Kidney (tissue), 14 donors: ENCODE measurements around the gene AADAC. TPM values are rescaled to one million over a fixed set of nuclear protein-coding genes. Genes with fewer than 3 reads are reported as not detected.

Experiments
- DNase-seq, 5 donors: peaks; one replicate each; pipeline ENCODE4 v3.0.0-alpha.2; 2013 to 2020
- FAIRE-seq: peaks from 2 replicates; lab custom pipeline; 2012; peaks lifted over from hg19 to GRCh38; lab: Jason Lieb, UNC
- H3K27ac ChIP-seq, 2 donors: one replicate each; pipeline ENCODE4 v1.7.0; 2013; ENCODE audit warnings: low read depth in 2 of 2, low read length in 2 of 2, inconsistent platforms in 1 of 2
- H3K27me3 ChIP-seq: one replicate; pipeline ENCODE4 v1.7.1; 2013; ENCODE audit warnings: low read length, inconsistent platforms; ENCODE audit not compliant: control insufficient read depth, insufficient read depth
- H3K36me3 ChIP-seq, 3 donors: one replicate each; pipeline versions ENCODE4 v1.7.0 to v1.7.1; 2013; ENCODE audit warnings: low read length in 3 of 3, control low read depth in 1 of 3, inconsistent platforms in 1 of 3; ENCODE audit not compliant: insufficient read depth in 3 of 3, control insufficient read depth in 2 of 3
- H3K4me1 ChIP-seq, 3 donors: one replicate each; pipeline versions ENCODE4 v1.7.0 to v1.7.1; 2013; ENCODE audit warnings: low read length in 3 of 3, inconsistent platforms in 1 of 3, low read depth in 1 of 3; ENCODE audit not compliant: control insufficient read depth in 2 of 3, insufficient read depth in 2 of 3
- H3K4me3 ChIP-seq, 3 donors: one replicate each; pipeline versions ENCODE4 v1.7.0 to v1.8.1; 2013; ENCODE audit warnings: low read length in 3 of 3, control low read depth in 1 of 3, inconsistent platforms in 1 of 3
- H3K9ac ChIP-seq, 3 donors: one replicate each; pipeline versions ENCODE4 v1.7.0 to v1.7.1; 2013; ENCODE audit warnings: low read length in 3 of 3, control low read depth in 1 of 3, inconsistent platforms in 1 of 3
- H3K9me3 ChIP-seq, 3 donors: one replicate each; pipeline versions ENCODE4 v1.7.0 to v1.7.1; 2013; ENCODE audit warnings: low read length in 3 of 3, control low read depth in 1 of 3, inconsistent platforms in 1 of 3; ENCODE audit not compliant: control insufficient read depth in 2 of 3, insufficient read depth in 1 of 3
- CTCF ChIP-seq: IDR thresholded peaks from 3 replicates; pipeline ENCODE4 v1.5.1; 2012; ENCODE audit warnings: mild to moderate bottlenecking, moderate library complexity, borderline replicate concordance; ENCODE audit not compliant: insufficient read depth; ENCODE audit errors: extremely low read depth
- intact Hi-C: fragments of 100-400 bp; cut with DNase I; formaldehyde crosslinking; loops from one replicate; pipeline ENCODE4 v1.11.1; 2022
- polyA plus RNA-seq: library from polyadenylated mRNA; stranded (reverse); fragments of 350-450 nt; fragmentation: Illumina TruSeq; extraction: RNeasy Lipid Tissue Mini Kit (QIAGEN cat#74804); gene quantifications from one replicate; pipeline ENCODE4 v1.2.3, GENCODE V29; 2014; ENCODE audit warnings: low read depth, low replicate concordance; ENCODE audit not compliant: insufficient read depth
- total RNA-seq: library from RNA; stranded (reverse); fragmentation: NEBNext Ultra II Directional; extraction: Animal tissue kit (Norgen Biotek cat#: 25700); gene quantifications from one replicate; pipeline ENCODE4 v1.2.1, GENCODE V29; 2021
- donor health status: control.
- donor health status: control.
- donor health status: control.
- donor health status: control.
- donor health status: control.
- donor health status: DM: yes; HTN: yes; CAD: no.
- donor health status: Normal renal cell carcinoma (clear cell type).

The AADAC gene
- total and polyA plus RNA-seq, 2 donors from 2014 or later: not detected

- Histone ChIP-seq H3K9me3 (no peaks in the 10 kb centered on the region), H3K9ac (no peak overlapping the region), H3K4me1 (peaks cover 0 to 6% (median 2%) of the 10 kb centered on the region in 3 donors), H3K36me3 (no peaks in the 10 kb centered on the region), H3K27me3 (no peaks in the 10 kb centered on the region), H3K4me3 (no peak overlapping the region), H3K27ac (no peak overlapping the region)
- no peak for DNase-seq
- TF ChIP-seq CTCF: no peak
- FAIRE-seq: no peak
- intact Hi-C loops: no loop called here
Measured at GRCh38 chr3:151768393-151768930, 45.5 kb upstream of the AADAC start.

DNA sequence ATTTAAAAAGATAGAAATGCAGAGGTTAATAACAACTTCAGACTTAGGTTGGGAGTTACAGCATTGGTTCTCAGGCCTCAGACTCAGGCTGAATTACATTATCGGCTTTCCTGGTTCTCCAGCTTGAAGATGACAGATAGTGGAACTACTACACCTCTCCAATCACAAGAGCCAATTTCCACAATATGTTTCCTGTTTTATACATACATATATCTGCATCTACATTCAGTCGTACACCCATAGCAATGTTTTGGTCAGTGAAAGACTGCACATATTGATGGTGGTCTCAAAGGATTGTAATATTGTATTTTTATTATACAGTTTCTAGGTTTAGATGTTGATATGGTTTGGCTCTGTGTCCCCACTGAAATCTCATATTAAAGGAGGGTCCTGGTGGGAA lies 44.7 kb upstream of the AADAC start:
- Histone ChIP-seq H3K9ac (no peak overlapping the region), H3K9me3 (no peaks in the 10 kb centered on the region), H3K27ac (no peak overlapping the region), H3K36me3 (no peaks in the 10 kb centered on the region), H3K4me3 (no peak overlapping the region), H3K4me1 (peaks cover 0 to 6% (median 2%) of the 10 kb centered on the region in 3 donors), H3K27me3 (no peaks in the 10 kb centered on the region)
- intact Hi-C loops: no loop called here
- no peak for TF ChIP-seq CTCF
- DNase-seq (no peak), FAIRE-seq (no peak)

- H3K27me3 ChIP-seq: no peaks in the 10 kb centered on the region
- no peak for TF ChIP-seq CTCF
- no peak for FAIRE-seq
- H3K9me3 ChIP-seq: no peaks in the 10 kb centered on the region
- H3K36me3 ChIP-seq: no peaks in the 10 kb centered on the region
- H3K4me3 ChIP-seq: no peak overlapping the region
- H3K9ac ChIP-seq: no peak overlapping the region
- intact Hi-C loops: no loop called here
- H3K27ac ChIP-seq: no peak overlapping the region
- H3K4me1 ChIP-seq: peaks cover 0 to 6% (median 2%) of the 10 kb centered on the region in 3 donors
- peak in 2 of 5 donors; percentile 32 to 74 for DNase-seq
Measured at GRCh38 chr3:151770956-151771355, 43.0 kb upstream of the AADAC start.
